ENCODE measurements around the gene CAP1.

GRCh38 chr1:40096646-40096976 lies 56.1 kb downstream of the CAP1 start:
- no peak for TF ChIP-seq POLR2AphosphoS5 (IDR thresholded peaks at IDR 0.05)
- no peak for TF ChIP-seq POLR2A (IDR thresholded peaks at IDR 0.05)
- no peak for TF ChIP-seq CTCF (IDR thresholded peaks at IDR 0.05)
- TF ChIP-seq EP300 (IDR thresholded peaks at IDR 0.05) = no peak
